HEK293T (cell line): ENCODE data around the gene CUBN.

Experiments
- ARNT ChIP-seq: fragments of 450-650 bp; IDR thresholded peaks from 2 replicates; pipeline ENCODE4 v1.6.1; 2017; ENCODE audit warnings: mild to moderate bottlenecking
- BHLHE40 ChIP-seq: fragments of 450-650 bp; IDR thresholded peaks from 2 replicates; pipeline ENCODE4 v1.6.1; 2016; ENCODE audit warnings: mild to moderate bottlenecking, moderate library complexity, borderline replicate concordance
- ELF4 ChIP-seq: fragments of 450-650 bp; IDR thresholded peaks from 2 replicates; pipeline ENCODE4 v1.6.1; 2017; ENCODE audit warnings: antibody characterized with exemption
- FOXK2 ChIP-seq: fragments of 450-650 bp; IDR thresholded peaks from 2 replicates; pipeline ENCODE4 v1.6.1; 2016; ENCODE audit warnings: mild to moderate bottlenecking
- HDGF ChIP-seq: fragments of 450-650 bp; IDR thresholded peaks from 2 replicates; pipeline ENCODE4 v1.6.1; 2017; ENCODE audit warnings: antibody characterized with exemption, borderline replicate concordance
- L3MBTL2 ChIP-seq: fragments of 450-650 bp; conservative IDR thresholded peaks from 2 replicates; pipeline ENCODE4 v1.6.1; 2016; ENCODE audit warnings: mild to moderate bottlenecking
- SP1 ChIP-seq: fragments of 450-650 bp; IDR thresholded peaks from 2 replicates; pipeline ENCODE4 v1.6.1; 2017
- SUZ12 ChIP-seq: fragments of 450-650 bp; IDR thresholded peaks from 2 replicates; pipeline ENCODE4 v1.6.1; 2016; ENCODE audit warnings: mild to moderate bottlenecking
- ZNF384 ChIP-seq: fragments of 450-650 bp; IDR thresholded peaks from 2 replicates; pipeline ENCODE4 v1.6.1; 2016
- TF ChIP-seq, protein P1 (sequence below): fragments of 450-650 bp; IDR thresholded peaks from 2 replicates; pipeline ENCODE4 v1.6.1; 2016

DNA sequence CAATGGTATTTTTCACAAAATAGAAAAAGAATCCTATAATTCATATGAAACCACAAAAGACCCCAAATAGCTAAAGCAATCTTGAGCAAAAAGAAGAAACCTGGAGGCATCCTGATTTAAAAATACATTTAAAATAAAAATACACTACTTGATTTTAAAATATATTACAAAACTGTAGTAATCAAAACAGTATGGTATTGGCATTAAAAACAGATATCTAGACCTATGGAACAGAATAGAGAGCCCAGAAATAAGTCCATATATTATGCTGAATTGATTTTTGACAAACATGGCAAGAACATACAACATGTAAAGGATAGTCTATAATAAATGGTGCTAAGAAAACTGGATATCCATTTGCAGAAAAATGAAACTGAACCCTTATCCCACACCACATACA lies 34.8 kb downstream of the CUBN start:
- TF ChIP-seq L3MBTL2 (no peak), ZNF384 (no peak), ELF4 (no peak), BHLHE40 (no peak), HDGF (no peak), SUZ12 (no peak), SP1 (no peak), ARNT (no peak), FOXK2 (no peak)
- TF ChIP-seq, protein P1, sequence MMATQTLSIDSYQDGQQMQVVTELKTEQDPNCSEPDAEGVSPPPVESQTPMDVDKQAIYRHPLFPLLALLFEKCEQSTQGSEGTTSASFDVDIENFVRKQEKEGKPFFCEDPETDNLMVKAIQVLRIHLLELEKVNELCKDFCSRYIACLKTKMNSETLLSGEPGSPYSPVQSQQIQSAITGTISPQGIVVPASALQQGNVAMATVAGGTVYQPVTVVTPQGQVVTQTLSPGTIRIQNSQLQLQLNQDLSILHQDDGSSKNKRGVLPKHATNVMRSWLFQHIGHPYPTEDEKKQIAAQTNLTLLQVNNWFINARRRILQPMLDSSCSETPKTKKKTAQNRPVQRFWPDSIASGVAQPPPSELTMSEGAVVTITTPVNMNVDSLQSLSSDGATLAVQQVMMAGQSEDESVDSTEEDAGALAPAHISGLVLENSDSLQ: no peak
